ENCODE data around the gene CCNE1.

Gene CCNE1

DNA sequence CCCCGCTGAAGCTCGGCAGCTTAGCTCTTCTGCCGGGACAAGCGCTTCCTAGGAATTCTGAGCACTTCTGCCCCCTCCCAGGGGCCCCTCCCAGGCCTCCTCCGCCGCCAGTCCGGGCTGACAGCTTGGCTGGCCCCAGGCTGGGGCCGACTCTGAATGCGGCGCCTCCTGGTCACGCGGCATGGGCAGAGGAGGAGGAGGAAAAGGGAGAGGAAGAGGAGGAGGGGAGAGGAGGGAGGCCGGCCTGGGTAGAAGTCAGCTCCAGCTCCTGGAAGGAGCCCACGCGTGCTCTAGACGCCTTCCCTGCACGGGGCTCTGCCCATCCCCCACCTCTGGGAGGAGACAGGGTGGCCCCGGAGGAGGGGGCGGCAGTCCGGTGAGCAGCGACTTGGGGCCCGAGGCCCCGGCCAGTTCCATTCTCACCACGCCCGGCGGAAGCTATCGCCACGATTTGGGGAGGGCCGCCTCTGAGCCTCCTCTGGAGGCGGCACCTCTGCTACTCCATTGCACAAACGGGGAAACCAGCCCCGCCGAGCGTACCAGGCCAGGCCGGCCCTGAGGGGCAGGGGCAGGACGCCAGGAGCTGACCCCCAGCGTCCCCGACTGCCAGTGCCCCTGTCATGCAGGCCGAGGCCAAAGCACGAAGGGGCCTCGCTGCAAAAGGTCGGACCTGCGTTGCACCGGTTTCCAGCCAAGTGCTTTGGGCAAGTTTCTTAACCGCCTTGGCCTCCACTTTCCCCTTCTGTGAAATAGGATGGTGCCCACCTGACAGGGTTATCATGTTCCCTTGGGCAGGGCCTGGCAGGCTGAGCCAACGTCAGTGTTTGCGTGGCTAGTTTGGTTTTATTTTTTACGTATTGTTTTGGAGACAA, 31.6 kb downstream of the CCNE1 start:
- peaks cover 0 to 25% (median 24%) of the 10 kb centered on the region in 4 experiments for H3K4me1 ChIP-seq (ENCODE audit: control extremely low read depth in 1 of 4, control insufficient read depth in 4 of 4, insufficient read depth in 4 of 4, low read length in 3 of 4)
- peak in 1 of 3 donors; percentile 35 for DNase-seq
- no peaks in the 10 kb centered on the region for H3K9me3 ChIP-seq (ENCODE audit: control extremely low read depth in 1 of 5, control insufficient read depth in 4 of 5, insufficient read depth in 2 of 5, low read depth in 1 of 5, low read length in 4 of 5)
- CTCF ChIA-PET: interaction anchor here (0.9 to 1.7 kb wide), 5 partner anchors 8 to 197 kb away, joined by 3 to 6 read pairs (median 4); no protein-coding TSS in a partner anchor
- H3K27me3 ChIP-seq (replicated peaks in 2 of 5; ENCODE audit: control insufficient read depth in 4 of 5, insufficient read depth in 5 of 5, low read length in 4 of 5): peaks cover 0 to 18% (median 4%) of the 10 kb centered on the region in 5 experiments
- no peak overlapping the region for H3K27ac ChIP-seq (ENCODE audit: insufficient read depth in 1 of 2, low read depth in 1 of 2, low read length in 2 of 2, poor library complexity in 1 of 2, severe bottlenecking in 2 of 2)
- H3K4me3 ChIP-seq (ENCODE audit: control insufficient read depth in 1 of 7, extremely low read depth in 1 of 7, insufficient read depth in 4 of 7, low read depth in 2 of 7, low read length in 6 of 7): peak overlapping the region in 6 of 7 experiments; percentile 38 to 96 (median 56)
- WGBS (ENCODE audit: insufficient coverage): 3% methylated on average over 36 of the region's 48 CpGs
- H3K36me3 ChIP-seq (ENCODE audit: control insufficient read depth in 4 of 4, insufficient read depth in 4 of 4, low read length in 3 of 4): no peaks in the 10 kb centered on the region
- POLR2A ChIA-PET: no interaction called here

DNA sequence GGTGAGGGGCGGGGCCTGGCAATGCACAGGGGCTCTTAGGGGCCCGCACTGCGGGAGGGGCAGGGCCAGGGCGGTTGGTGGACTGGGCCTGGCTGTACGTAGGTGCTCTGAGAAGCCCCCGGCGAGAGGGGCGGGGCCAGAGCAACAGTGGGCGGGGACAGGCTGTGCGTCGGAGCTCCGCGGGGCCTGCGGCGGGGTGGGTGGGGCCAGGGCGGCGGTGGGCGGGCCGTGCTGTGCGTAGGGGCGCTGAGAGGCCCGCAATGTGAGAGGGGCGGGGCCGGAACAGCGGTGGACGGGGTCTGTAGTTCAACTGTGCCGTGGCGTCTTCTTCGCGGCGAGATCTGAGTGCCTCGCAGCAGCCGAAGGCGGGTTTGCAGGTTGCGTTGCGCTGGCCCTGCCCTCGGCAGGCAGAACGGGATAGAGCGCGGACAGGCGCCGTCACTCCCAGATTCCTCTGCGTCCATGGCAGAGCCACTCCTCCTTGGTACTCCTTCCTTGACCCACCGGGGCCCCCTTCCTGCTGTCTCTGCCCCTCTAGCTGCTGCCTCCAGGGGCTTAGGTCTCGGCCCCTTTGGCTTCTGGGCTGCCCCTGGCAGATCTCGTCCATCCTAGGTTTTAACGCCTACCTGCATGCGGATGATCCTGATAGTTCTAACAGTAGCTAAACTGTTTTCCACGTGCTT, 33.2 kb downstream of the CCNE1 start:
- Histone ChIP-seq H3K36me3 (ENCODE audit: control insufficient read depth in 4 of 4, insufficient read depth in 4 of 4, low read length in 3 of 4) (no peaks in the 10 kb centered on the region), H3K27ac (ENCODE audit: insufficient read depth in 1 of 2, low read depth in 1 of 2, low read length in 2 of 2, poor library complexity in 1 of 2, severe bottlenecking in 2 of 2) (peak overlapping the region; percentile 23 to 79), H3K4me1 (ENCODE audit: control extremely low read depth in 1 of 4, control insufficient read depth in 4 of 4, insufficient read depth in 4 of 4, low read length in 3 of 4) (peaks cover 0 to 25% (median 24%) of the 10 kb centered on the region in 4 experiments), H3K4me3 (ENCODE audit: control insufficient read depth in 1 of 7, extremely low read depth in 1 of 7, insufficient read depth in 4 of 7, low read depth in 2 of 7, low read length in 6 of 7) (peak overlapping the region; percentile 65 to 96 (median 85)), H3K9me3 (ENCODE audit: control extremely low read depth in 1 of 5, control insufficient read depth in 4 of 5, insufficient read depth in 2 of 5, low read depth in 1 of 5, low read length in 4 of 5) (no peaks in the 10 kb centered on the region), H3K27me3 (replicated peaks in 2 of 5; ENCODE audit: control insufficient read depth in 4 of 5, insufficient read depth in 5 of 5, low read length in 4 of 5) (peaks cover 0 to 13% (median 6%) of the 10 kb centered on the region in 5 experiments)
- DNase-seq: peak; percentile 95 to 98 (median 98)
- POLR2A ChIA-PET: no interaction called here
- WGBS (ENCODE audit: insufficient coverage): 0% methylated on average over 44 of the region's 49 CpGs
- CTCF ChIA-PET: interaction anchor here (0.6 to 1.8 kb wide), 5 partner anchors 9 to 24 kb away, joined by 3 to 5 read pairs (median 4); no protein-coding TSS in a partner anchor

DNA sequence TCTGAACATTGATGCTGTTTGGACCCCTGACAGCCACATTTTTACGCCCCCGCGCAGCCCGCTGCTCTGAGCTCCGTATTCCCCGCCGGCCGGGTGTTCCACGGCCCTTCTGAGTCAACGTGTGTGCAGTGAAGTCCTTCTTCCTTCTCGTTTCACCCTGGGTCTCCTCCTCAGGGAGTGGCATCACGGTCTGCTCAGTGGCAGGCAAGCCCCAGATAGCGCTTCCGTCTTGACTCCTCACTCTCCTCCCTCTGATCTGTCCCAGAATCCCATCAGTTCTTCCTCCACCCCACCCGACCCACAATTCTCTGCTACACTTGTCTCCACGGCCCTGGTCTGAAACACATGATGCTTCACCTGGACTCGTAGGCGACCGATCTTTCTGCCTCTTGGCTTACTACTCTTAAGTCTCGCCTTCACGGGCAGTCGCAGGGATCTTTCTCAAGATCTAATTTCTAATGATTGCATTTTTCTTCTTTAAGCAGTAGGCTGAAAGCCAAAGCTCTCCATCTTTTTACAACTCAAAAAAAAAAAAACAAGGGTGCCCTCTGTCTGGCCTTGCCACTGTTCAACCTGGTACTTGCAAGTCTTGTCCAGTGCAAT, 33.9 kb downstream of the CCNE1 start:
- 4% methylated on average over 20 of the region's 22 CpGs for WGBS (ENCODE audit: insufficient coverage)
- Histone ChIP-seq H3K4me3 (ENCODE audit: control insufficient read depth in 1 of 7, extremely low read depth in 1 of 7, insufficient read depth in 4 of 7, low read depth in 2 of 7, low read length in 6 of 7) (peak overlapping the region; percentile 65 to 96 (median 85)), H3K36me3 (ENCODE audit: control insufficient read depth in 4 of 4, insufficient read depth in 4 of 4, low read length in 3 of 4) (no peaks in the 10 kb centered on the region), H3K27me3 (replicated peaks in 2 of 5; ENCODE audit: control insufficient read depth in 4 of 5, insufficient read depth in 5 of 5, low read length in 4 of 5) (peaks cover 0 to 13% (median 3%) of the 10 kb centered on the region in 5 experiments), H3K4me1 (ENCODE audit: control extremely low read depth in 1 of 4, control insufficient read depth in 4 of 4, insufficient read depth in 4 of 4, low read length in 3 of 4) (peaks cover 0 to 25% (median 24%) of the 10 kb centered on the region in 4 experiments), H3K9me3 (ENCODE audit: control extremely low read depth in 1 of 5, control insufficient read depth in 4 of 5, insufficient read depth in 2 of 5, low read depth in 1 of 5, low read length in 4 of 5) (no peaks in the 10 kb centered on the region), H3K27ac (ENCODE audit: insufficient read depth in 1 of 2, low read depth in 1 of 2, low read length in 2 of 2, poor library complexity in 1 of 2, severe bottlenecking in 2 of 2) (peak overlapping the region; percentile 23 to 79)
- CTCF ChIA-PET: interaction anchor here (0.6 to 1.8 kb wide), 4 partner anchors 9 to 23 kb away, joined by 3 to 5 read pairs (median 4); no protein-coding TSS in a partner anchor
- DNase-seq: peak; percentile 22 to 58 (median 53)
- POLR2A ChIA-PET: no interaction called here

DNA sequence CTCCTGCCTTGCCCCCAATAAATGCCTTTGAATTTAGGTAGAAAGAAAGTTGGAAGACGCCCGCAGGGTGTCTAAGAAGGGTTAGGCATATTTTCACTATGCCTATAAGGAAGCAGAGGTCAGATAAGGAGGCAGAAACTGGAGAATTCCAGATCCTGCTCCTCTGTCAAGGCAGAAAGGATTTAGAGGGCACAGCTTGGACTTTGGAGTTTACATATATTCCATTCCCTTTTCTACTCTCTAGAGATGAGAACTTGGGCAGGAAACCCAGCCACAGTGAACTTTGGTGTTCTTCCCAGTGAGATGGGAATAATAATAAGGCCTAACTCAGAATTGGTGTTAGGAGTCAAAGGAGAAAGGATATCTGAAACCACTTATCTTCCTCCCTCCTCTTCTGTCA, 37.4 kb downstream of the CCNE1 start:
- POLR2A ChIA-PET: interaction anchor here (0.6 kb wide), 1 partner anchor 167 kb away, joined by 3 read pairs; no protein-coding TSS in a partner anchor

DNA sequence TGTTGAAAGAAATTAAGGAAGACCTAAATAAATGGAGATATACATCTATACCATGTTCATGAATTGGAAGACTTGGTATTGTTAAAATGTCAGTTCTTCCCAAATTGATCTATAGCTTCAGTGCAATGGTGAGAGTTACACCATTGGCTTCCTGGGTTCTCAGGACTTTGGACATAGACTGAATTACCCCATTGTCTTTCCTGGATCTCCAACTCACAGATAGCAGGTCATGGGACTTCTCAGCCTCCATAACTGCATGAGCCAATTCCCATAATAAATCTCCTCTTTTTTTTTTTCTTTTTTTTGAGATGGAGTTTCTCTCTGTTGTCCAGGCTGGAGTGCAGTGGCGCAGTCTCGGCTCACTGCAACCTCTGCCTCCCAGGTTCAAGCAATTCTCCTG, 38.7 kb downstream of the CCNE1 start:
- no peak overlapping the region for H3K4me3 ChIP-seq (ENCODE audit: control insufficient read depth in 1 of 7, extremely low read depth in 1 of 7, insufficient read depth in 4 of 7, low read depth in 2 of 7, low read length in 6 of 7)
- CTCF ChIA-PET: interaction anchor here (0.6 to 1.5 kb wide), 3 partner anchors 8 to 580 kb away, joined by 3 read pairs; no protein-coding TSS in a partner anchor
- DNase-seq: no peak
- peaks cover 0 to 3% (median 0%) of the 10 kb centered on the region in 5 experiments for H3K27me3 ChIP-seq (replicated peaks in 2 of 5; ENCODE audit: control insufficient read depth in 4 of 5, insufficient read depth in 5 of 5, low read length in 4 of 5)
- peaks cover 0 to 6% (median 6%) of the 10 kb centered on the region in 4 experiments for H3K4me1 ChIP-seq (ENCODE audit: control extremely low read depth in 1 of 4, control insufficient read depth in 4 of 4, insufficient read depth in 4 of 4, low read length in 3 of 4)
- H3K36me3 ChIP-seq (ENCODE audit: control insufficient read depth in 4 of 4, insufficient read depth in 4 of 4, low read length in 3 of 4): no peaks in the 10 kb centered on the region
- H3K9me3 ChIP-seq (ENCODE audit: control extremely low read depth in 1 of 5, control insufficient read depth in 4 of 5, insufficient read depth in 2 of 5, low read depth in 1 of 5, low read length in 4 of 5): no peaks in the 10 kb centered on the region
- H3K27ac ChIP-seq (ENCODE audit: insufficient read depth in 1 of 2, low read depth in 1 of 2, low read length in 2 of 2, poor library complexity in 1 of 2, severe bottlenecking in 2 of 2): no peak overlapping the region
- POLR2A ChIA-PET: interaction anchor here (0.6 kb wide), 1 partner anchor 65 kb away, joined by 4 read pairs; no protein-coding TSS in a partner anchor
- 100% methylated on average over 1 of the region's 2 CpGs for WGBS (ENCODE audit: insufficient coverage)

More for the DNA sequence above, 37.4 kb downstream of the CCNE1 start:
- Histone ChIP-seq H3K4me3 (ENCODE audit: control insufficient read depth in 1 of 7, extremely low read depth in 1 of 7, insufficient read depth in 4 of 7, low read depth in 2 of 7, low read length in 6 of 7) (no peak overlapping the region), H3K4me1 (ENCODE audit: control extremely low read depth in 1 of 4, control insufficient read depth in 4 of 4, insufficient read depth in 4 of 4, low read length in 3 of 4) (peaks cover 0 to 11% (median 11%) of the 10 kb centered on the region in 4 experiments), H3K36me3 (ENCODE audit: control insufficient read depth in 4 of 4, insufficient read depth in 4 of 4, low read length in 3 of 4) (no peaks in the 10 kb centered on the region), H3K27me3 (replicated peaks in 2 of 5; ENCODE audit: control insufficient read depth in 4 of 5, insufficient read depth in 5 of 5, low read length in 4 of 5) (peaks cover 0 to 3% (median 0%) of the 10 kb centered on the region in 5 experiments), H3K9me3 (ENCODE audit: control extremely low read depth in 1 of 5, control insufficient read depth in 4 of 5, insufficient read depth in 2 of 5, low read depth in 1 of 5, low read length in 4 of 5) (no peaks in the 10 kb centered on the region), H3K27ac (ENCODE audit: insufficient read depth in 1 of 2, low read depth in 1 of 2, low read length in 2 of 2, poor library complexity in 1 of 2, severe bottlenecking in 2 of 2) (no peak overlapping the region)
- CTCF ChIA-PET: interaction anchor here (0.8 kb wide), 1 partner anchor 35 kb away, joined by 3 read pairs; no protein-coding TSS in a partner anchor
- no peak for DNase-seq
- no CpG with 5 or more reads among the region's 2 CpGs for WGBS (ENCODE audit: insufficient coverage)

DNA sequence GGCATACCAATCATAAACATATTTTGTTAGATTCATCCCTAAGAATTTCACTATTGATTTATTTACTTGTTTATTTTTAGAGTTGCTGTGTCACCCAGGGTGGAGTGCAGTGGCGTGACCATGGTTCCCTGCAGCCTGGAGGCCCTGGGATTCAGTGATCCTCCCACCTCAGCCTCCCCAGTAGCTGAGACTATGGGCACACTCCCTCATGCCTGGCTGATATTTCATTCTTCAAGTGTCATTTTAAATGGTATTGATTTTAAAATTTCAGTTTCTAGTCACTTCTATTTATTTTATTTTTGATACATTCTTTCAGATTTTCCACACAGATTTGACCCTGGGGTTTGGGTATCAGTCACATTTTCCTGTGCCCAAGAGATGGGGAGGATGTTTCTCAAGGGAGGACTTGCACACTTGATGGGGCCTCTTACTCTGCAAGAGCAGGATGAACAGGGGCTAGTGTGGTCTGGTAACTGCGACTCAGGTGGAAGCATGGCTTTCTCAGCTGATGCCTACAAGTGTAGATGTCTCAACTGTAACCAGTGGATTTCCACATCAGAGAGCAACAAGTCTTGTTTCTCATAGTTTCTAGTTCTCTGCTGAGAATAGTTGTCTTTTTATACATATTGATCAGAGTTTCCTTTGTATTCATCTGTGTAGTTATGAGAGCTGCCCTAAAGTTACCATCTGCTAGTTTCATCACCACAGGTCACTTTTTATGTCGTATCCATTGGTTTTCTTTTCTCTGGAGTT, 40.2 kb downstream of the CCNE1 start:
- peaks cover 0 to 3% (median 0%) of the 10 kb centered on the region in 4 experiments for H3K4me1 ChIP-seq (ENCODE audit: control extremely low read depth in 1 of 4, control insufficient read depth in 4 of 4, insufficient read depth in 4 of 4, low read length in 3 of 4)
- no peak overlapping the region for H3K27ac ChIP-seq (ENCODE audit: insufficient read depth in 1 of 2, low read depth in 1 of 2, low read length in 2 of 2, poor library complexity in 1 of 2, severe bottlenecking in 2 of 2)
- DNase-seq: no peak
- CTCF ChIA-PET: interaction anchor here (1.3 to 1.5 kb wide), 2 partner anchors 17 to 111 kb away, joined by 3 read pairs; no protein-coding TSS in a partner anchor
- H3K9me3 ChIP-seq (ENCODE audit: control extremely low read depth in 1 of 5, control insufficient read depth in 4 of 5, insufficient read depth in 2 of 5, low read depth in 1 of 5, low read length in 4 of 5): no peaks in the 10 kb centered on the region
- H3K27me3 ChIP-seq (replicated peaks in 2 of 5; ENCODE audit: control insufficient read depth in 4 of 5, insufficient read depth in 5 of 5, low read length in 4 of 5): peaks cover 0 to 3% (median 0%) of the 10 kb centered on the region in 5 experiments
- H3K4me3 ChIP-seq (ENCODE audit: control insufficient read depth in 1 of 7, extremely low read depth in 1 of 7, insufficient read depth in 4 of 7, low read depth in 2 of 7, low read length in 6 of 7): no peak overlapping the region
- WGBS (ENCODE audit: insufficient coverage): 100% methylated on average over 1 of the region's 3 CpGs
- POLR2A ChIA-PET: interaction anchor here (0.6 kb wide), 1 partner anchor 12 kb away, joined by 3 read pairs; no protein-coding TSS in a partner anchor
- no peaks in the 10 kb centered on the region for H3K36me3 ChIP-seq (ENCODE audit: control insufficient read depth in 4 of 4, insufficient read depth in 4 of 4, low read length in 3 of 4)

All from common myeloid progenitor, CD34-positive (primary cell).